ENCODE measurements around the gene UAP1L1.

DNA sequence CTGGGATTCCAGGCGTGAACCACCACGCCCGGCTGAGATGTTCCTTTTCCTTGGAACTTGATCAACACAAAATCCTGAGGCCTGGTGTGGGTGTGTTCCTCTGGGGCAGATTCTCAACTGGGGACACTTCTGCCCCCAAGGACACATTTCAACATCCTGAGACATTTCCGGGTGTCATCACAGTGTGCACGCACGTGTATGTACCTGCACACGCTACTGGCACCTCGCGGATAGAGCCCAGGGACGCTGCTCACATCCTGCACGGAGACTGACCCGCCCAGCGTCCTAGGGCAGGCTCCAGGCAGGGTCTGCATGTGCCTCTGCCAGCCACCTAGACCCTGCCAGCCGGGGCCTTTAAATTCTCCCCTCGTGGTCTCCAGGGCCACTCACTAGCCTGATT is 14.9 kb upstream of the UAP1L1 start:
- TF ChIP-seq POLR2AphosphoS5 (IDR thresholded peaks at IDR 0.05) = no peak
- TF ChIP-seq CTCF (IDR thresholded peaks at IDR 0.05) = no peak
- no peak for TF ChIP-seq POLR2A (IDR thresholded peaks at IDR 0.05)

Measured in upper lobe of left lung (tissue), 4 donors.